GDM1 (cell line): ENCODE results near the gene DENND1A.

Source experiments
- DNase-seq: peaks from one replicate; lab custom pipeline; 2025; lab: John Stamatoyannopoulos, UW

The DENND1A gene

DNA sequence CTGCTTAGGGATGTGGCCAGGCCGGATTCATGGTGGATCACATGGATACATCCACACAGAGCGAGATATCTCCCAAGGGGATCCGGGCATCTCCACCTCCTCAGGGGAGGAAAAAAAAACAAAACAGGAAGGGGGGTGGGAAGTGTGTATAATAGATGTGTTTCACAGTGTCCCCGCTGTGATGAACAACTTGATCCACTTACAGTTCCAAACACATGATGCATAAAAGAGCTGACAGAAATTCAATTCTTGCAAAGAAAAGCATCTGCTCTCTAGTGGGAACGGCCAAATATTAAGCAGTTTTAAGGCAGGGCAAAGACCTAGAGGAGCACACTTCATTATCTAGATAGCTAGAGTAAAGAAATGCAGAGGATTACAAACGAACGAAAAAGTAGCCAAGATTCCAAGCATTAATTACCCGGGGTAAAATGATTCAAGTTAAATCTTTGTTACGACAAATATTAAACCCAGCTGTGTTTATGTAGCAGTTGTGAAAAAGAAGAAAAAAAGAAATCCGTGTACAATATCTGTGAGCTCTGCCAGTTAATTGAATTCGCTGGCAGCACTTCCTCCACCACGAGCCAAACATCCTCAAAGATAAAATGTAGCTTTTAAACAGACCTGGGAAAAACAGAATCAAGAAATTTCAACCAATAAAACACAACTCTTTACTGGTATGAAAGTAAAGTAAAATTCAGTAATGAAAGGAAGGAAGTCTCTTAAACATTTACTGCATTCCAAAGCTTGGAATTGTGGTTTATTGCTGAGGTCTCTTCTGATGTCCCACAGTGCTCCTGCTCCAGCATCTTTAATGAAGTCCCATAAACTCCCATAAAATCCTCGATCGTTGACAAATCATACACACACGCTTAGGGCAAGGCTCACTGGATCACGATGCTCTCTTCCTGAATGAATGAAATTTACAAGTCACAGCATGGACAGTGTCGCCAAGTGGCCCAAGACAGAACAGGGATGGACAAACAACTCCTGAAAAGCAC lies 360.9 kb downstream of the DENND1A start:
- no peak for DNase-seq

DNA sequence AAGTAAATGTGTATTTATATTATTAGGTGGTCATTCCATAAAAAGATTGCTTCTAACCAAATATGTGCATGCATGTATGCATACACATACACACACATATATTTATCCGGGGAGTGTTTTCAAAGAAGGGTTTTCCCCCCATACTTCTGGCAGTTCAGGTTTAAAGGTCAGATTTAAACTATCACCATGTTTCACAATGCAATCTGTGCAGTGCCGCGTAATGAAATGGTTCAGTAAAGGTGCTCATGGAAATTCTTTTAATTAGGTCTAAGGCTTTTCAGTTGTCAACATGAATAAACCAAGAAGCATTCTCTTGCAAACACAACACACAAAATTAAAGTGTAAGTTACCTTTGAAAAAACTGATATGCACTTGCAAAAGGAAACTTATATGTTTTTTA lies 362.9 kb downstream of the DENND1A start:
- no peak for DNase-seq

DNA sequence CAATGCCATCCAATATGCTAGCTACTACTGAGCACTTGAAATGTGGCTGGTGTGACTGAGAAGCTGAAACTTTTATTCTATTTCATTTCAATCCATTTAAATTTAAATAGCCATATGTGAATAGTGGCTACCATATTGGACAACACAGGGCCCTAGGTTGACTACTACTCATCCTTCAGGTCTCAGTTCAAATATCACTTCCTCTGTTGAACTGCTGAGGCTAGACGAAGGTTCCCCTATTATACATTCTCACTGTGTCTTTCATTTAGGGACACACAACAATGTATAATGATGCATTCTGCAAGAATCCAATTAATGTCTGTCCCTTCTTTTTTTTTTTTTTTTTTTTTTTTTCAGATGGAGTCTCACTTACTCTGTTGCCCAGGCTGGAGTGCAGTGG lies 365.3 kb downstream of the DENND1A start:
- no peak for DNase-seq

DNA sequence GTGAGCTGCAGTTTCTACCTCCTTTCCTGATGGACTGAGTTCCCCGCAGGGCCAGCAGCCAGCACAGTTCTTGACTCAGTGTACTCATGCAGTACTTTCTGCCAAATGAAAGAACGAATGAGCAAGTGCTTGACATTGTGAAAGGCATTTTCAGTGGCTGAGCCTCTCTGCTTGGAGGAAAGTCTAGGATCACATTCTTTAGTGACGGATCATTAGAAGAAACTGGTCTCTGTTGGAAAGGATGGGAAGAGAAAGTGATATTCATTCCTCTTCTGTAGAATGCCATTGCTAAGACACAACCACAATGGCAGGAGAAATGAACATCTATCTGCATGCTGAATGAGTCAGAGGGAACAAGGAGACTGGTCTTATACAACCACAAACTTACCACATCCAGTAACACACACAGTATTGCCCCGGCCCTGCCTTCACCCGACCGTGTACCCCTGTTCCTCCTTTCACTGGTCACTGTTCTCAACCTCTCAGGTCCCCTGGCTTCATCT lies 367.0 kb downstream of the DENND1A start:
- no peak for DNase-seq

DNA sequence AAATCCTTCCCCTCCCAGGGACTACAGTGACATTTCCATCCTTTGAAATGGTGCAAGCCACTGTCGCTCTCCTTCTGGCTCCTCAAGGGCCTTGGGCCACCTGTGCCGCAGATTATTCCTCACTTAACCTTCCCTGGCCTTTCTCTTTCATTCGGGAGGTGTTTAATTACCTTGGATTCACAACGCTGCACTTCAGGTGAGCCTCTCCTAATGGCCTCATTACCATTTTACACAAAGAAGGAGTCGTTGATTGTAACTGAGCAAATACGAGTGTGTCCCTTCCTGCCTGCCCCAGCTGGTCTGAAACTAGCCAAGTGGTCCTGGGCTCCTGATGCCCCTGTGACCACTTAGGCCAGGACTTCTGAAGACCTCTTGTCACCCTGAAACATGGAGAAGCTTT lies 368.9 kb downstream of the DENND1A start:
- DNase-seq = no peak

DNA sequence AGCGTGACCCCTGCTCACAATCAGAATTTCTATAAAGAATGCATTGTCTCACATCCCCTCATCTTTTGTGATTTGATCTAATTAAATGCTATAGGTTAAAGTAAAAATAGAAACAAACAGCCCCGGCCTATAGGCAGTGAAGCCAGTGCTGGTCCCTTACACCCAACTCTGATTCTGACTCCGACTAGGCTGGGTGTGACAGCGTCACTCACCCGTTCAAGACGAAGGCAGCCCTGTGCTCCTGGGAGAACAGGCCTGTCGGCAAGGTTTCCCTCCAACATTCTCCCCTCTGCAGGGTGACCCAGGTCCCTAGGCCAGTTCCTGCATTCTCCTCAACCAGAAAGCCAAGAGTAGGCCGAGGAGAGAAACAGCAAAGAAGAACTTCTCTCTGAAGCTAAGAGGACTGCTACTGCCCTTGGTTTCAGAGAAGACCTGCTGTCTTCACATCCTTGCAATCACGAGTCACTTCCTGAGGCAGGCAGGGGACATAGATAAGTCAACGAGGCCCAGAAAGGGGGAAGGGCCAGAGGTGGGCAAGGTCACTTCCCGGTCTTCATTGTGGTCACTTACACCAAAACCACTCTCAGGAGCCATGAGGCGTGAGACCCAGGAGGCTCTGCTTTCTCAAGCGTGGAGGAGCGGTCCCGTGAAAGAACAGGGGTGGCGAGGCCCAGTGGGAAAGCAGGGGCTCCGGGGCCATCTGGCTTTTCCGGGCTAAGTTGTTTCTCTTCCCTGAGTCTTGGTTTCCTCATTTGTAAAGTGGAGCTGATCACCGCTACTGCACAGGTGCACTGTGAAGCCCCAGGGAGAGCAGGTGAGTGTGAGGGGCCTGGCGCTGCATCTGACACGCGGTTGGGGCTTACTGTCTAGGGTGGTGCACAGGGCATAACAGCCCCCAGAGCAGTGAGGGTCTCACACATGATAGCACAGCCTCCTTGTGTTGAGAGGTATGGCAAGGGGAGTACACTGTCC lies 373.2 kb downstream of the DENND1A start:
- no peak for DNase-seq

DNA sequence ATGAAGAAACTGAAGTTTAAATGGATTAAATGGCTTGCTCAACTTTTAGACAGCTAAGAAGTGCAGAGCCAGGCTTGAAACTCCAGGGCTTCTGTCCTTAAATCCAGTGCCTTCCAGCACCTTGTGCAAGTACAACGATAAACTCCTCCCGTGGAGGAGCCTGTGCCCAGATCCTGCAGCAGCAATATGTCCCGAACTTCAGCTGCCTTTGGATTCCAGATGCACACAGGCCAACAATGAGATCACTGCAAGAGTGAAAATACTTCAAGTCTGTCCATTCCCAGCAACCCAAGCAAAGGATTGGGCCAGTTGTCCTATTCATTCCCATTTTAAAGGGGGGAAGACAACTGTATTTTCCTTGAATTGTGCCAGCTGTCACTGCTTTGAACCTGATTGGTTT lies 374.3 kb downstream of the DENND1A start:
- no peak for DNase-seq

DNA sequence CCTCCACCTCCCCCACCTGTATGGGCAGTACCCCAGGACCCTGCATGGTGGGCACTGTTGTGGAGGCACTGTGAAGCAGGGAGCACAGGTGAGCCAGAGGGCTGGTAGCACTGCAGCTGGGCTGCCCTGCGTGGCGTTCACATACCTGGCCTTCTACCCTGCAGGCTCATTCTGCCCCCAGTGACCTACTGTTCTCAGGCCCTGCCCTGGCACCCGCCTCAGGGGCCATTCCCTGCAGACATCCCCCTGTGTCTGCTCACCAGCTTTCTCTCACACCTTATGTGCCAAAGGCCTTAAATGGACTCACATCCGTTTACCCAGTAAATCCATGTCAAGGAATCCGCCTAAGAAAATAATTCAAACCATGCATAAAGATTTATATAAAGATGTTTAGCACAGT lies 377.4 kb downstream of the DENND1A start:
- no peak for DNase-seq

DNA sequence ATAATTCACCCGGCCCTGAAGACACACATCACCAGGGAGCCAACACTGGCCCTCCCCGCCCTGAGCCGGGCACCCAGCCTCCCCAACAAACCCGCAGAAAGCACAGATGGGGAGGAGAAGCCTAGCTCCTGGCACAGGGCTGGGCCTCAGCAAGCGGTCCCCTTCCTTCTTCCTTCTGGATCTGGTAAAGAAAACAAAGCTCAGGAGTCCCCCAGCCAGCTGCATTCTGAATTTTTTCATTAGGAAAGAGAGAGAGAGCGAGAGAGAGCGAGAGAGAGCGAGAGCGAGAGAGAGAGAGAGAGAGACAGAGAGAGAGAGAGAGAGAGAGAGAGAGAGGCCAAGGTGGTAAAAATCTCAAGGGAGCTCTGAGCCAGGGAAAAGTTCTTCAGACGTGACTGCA lies 378.2 kb downstream of the DENND1A start:
- no peak for DNase-seq

DNA sequence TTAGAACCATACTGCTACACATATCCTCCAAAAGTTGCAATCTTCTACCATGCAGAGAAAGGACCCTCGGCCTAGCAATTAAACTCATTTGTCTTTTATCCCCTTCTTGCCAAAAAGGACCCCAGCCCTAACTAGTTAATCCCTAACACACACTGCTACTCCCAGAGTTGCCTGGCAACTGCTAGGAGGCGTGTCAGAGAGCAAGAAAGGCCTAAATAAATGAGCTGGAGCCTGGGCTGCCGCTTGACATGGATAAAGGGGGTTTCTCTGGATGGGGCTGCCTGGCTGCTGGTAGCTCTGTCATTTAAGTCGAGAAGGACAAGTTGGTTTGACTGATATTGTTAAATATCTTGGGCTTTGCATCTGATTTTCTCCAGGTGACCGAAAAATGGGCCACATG lies 379.1 kb downstream of the DENND1A start:
- no peak for DNase-seq

DNA sequence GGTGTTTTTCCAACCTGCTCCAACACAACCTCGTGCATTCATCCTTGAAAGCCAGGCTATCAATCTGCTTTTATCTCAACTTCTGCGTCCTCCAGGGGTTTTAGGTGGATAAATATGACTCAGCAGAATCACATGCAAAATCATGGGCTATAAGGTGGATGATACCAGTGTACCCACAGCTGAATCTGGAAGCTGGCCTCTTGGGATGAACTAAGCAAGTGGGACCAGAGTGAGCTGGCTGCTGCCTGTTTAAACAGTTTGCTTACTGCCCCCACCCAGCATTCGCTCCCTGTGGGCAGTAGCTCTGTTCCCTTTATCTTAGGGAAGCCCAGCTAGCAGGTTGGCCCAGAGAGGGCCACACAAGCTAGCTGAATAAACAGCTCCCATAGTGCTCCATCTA lies 379.9 kb downstream of the DENND1A start:
- no peak for DNase-seq

DNA sequence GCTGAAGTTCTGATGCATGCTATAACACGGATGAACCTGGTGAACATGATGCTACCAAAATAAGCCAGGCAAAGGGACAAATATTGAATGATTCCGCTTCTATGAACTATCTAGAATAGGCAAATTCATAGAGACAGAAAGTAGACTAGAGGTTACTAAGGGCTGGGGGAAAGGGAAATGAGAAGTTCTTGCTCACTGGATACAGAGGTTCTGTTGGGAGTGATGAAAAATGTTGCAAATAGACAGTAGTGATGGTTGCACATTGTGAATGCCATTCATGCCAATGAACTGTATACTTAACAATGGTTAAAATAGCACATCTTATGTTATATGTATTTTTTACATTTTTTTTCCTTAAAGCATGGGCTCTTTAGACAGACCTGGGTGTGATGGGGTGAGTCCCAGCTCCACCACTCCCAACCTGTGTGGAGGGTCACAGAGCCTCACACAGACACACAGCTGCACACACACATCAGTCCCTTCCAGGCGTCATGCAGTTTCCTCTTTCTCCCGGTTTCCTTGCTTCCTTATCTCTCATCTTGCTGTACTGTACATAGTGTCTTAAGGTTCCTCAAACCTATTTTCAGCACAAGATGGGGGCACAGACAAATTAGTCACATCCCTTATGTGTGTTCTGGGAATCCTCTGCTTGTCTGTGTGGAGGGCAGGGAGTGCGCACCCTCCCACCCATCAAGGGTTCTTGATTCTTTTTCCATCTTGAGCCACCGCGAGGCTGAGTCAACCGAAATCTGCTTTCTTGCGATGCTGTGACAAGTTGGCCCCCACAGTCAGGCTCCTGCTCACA lies 381.0 kb downstream of the DENND1A start:
- DNase-seq = peak; percentile 52

DNA sequence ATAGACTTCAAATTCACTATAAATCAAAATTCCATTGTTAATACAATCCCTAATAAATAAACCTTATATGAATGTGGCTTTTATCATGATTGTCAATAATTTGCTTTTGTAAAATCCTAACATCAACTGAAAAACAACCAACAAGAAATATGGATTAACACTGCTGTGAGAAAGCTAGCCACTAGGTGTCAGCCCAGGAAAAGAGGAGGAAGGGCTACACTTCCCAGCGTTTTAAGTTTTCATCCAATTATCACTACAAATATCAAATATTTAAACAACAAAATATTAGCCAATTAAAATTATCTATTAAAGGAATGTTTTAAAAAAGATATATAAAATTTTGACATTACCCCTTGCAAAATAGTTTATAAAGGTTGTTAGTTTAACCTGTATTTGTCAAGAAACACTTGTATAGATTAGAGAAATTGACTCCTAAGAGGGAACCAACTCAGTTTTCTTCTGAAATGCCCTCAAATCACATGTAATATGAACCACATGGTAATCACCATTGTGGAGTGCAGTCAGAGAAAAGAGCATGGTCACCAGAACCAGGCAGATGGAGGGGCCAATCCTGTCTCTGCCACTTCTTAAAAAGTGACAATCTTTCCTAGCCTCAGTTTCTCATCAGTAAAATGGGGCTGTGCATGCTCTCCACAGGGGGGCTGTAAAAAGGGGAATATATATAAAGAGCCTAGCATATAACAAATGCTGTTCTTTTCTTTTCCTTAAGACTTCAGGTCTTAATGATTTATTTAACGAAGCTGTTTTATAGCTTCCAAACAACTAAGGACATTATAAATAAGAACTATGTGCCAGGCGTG lies 385.7 kb downstream of the DENND1A start:
- peak; percentile 3 for DNase-seq

DNA sequence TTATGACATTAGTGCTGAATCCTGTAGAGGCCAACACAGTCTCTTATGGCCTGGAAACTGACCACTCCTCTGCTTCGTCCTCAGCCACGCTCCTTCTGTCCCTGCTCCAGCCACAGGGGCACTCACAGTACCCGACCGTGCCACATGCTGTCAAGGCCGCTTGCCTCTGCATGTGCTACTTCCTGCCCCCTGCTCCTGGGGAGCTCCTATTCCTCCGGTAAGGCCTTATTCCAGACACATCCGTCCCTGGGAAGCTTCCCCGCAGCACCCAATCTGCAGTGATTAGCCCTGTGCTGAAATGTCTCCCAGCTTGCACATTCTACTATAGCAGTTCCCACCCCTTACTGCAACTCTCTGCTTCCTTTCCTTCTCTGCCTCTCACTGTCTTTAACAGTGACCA lies 386.4 kb downstream of the DENND1A start:
- no peak for DNase-seq

DNA sequence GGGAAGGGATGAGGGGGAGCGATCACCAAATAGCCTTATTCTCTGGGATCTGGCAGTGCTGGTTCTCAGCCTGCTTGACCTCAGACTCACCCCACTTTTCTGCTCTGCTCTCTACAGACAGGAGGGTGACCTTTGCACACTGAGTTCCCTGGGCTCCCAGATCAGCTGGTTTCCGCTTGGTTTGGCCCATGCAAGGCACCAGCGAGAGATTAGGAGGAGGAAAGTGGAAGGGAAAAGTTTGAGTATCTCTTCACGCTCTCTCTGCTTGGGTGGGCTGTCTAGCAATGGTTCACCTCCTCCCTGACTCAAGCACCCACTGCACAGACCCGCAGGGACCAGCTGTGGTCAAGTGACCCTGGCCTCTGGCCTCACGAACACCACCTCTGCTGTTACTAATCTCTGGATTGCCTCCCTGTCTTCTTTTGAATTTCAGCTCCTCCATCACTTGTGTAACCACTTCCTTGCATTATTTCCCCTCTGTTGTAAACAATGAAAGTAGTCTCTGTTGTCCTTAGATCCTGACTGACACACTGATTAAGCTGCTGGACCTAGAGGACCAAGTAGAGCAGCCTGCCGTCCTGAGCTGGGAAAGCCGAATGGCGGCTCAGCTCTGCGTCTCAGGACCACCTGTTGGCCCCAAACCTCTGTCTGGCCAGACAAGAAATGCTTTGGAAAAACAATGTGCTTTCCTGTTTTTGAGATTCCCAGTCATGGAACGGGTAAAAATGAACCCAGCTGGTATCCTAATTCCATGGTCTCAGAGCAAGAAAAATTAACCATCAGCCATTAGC lies 387.3 kb downstream of the DENND1A start:
- no peak for DNase-seq

DNA sequence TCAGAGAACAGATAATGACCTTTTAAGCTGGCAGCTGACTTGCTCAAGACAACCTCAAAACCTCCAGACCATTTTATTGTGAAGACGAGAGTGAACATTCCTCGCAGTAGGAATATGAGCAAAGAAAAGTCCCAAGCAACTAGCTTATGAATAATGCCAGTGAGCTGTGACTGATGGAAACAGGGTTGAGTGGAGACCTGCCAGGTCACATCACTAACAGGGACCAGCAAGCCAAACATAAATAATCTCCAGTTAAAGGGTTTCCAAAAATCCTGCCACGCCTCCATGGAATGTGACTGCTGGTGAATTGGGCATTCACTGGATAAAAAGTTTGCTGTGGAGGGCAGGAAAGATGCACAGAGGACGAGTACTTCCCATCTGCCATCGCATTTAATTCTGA lies 388.5 kb downstream of the DENND1A start:
- no peak for DNase-seq

DNA sequence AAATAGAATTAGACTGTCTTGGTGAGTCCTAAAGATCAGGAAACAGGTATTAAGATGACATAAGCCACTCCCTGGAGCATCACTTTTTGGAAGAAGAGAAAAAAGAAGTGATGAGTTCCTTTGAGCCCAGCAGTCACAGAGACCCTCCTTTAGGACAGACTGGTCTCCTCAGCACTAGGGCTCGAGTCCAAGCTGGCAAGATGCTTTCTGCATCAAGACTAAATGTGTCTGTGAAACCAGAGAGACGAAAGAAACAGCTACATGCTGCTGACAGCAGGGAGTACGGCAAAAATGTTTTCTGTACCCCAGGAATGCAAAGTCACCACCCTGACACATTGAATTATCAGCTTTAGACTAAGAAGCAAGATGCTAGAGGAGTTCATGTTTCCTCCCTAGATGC lies 389.5 kb downstream of the DENND1A start:
- DNase-seq = no peak

DNA sequence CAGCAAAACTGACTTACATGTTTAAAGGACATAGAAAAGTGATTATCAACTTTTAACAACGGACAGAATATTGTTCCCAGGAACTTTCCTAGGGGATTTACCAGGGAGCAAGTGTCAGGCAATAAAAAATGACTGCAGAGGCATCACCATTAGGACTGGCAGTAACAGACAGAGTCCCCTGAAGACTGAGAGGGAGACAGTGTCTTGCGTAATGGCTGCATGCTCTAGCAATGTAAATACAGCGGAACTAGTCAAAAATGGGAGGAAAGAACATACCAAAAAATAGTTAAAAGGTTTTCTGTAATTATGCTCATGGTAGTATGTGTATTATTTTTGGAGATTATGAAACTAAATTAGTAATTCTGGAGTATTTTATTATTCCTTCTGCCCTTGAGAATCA lies 392.1 kb downstream of the DENND1A start:
- no peak for DNase-seq

DNA sequence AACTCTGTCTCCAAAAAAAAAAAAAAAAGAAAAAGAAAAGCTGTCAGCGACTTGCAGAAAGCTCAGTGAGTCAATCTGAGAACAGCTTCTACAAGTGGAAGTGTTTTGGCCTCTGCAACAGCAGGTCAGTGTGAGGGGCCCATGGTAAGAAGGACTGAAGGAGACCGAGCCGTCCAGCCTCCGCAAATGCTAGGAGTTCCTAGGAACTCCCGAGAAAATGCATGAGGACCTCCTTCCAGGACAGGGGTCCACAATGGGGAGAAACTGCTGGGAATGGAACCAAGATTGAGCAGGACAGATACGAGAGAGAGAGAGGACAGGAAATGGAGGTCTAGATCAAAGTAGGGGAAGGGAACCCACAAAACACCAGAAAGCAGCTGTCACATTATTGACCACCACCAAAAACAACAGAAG lies 393.5 kb downstream of the DENND1A start:
- DNase-seq = no peak

DNA sequence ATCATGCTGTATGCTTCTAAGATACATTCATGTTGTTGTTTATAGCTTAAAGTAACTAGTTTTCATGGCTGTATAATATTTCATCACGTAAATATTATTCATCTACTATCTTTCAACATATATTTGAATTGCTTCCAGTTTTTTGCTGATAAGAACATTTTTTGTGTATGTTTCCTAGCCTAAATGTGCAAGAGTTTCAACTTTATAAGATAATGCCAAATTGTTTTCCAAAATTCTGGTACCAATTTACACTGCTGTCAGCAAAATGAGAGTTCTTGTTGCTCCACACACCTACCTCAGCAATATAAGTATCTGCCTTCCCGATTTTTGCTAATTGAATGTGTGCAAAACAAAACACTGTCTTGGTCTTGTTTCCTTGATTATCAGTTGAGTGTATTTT lies 395.6 kb downstream of the DENND1A start:
- no peak for DNase-seq
